ENCODE measurements around the gene CMIP. TPM values are rescaled to one million over a fixed set of nuclear protein-coding genes. Genes with fewer than 3 reads are reported as not detected.
A peak's percentile ranks its signal among the peaks of the same experiment; 100 is the strongest.

The CMIP gene
- total RNA-seq, 6 experiments from 2014 or later: 12.2 to 23.0 (median 16.5) TPM

- TF ChIP-seq CTCF (IDR thresholded peaks at IDR 0.05) (no peak), POLR2A (IDR thresholded peaks at IDR 0.05) (no peak)
- Histone ChIP-seq H3K4me1 (peaks cover 0 to 12% (median 4%) of the 10 kb centered on the region in 4 donors), H3K36me3 (peaks cover 0 to 10% (median 2%) of the 10 kb centered on the region in 4 donors), H3K4me3 (no peak overlapping the region), H3K9me3 (no peaks in the 10 kb centered on the region), H3K27ac (no peak overlapping the region), H3K27me3 (no peaks in the 10 kb centered on the region)
- ATAC-seq (no peak), DNase-seq (no peak)
- 65% methylated on average over 3 of the region's 21 CpGs for WGBS (ENCODE audit: insufficient coverage, low coverage, low lambda C conversion rate, missing lambda C conversion rate)
- intact Hi-C loops (cut with DNase I): no loop called here
Measured at GRCh38 chr16:81711657-81712319, 267.2 kb downstream of the CMIP start.

GRCh38 chr16:81712681-81713080, 268.1 kb downstream of the CMIP start:
- whole genome bisulfite sequencing (ENCODE audit: insufficient coverage, low coverage, low lambda C conversion rate, missing lambda C conversion rate): 68% methylated on average over 4 of the region's 7 CpGs
- no peaks in the 10 kb centered on the region for H3K9me3 ChIP-seq
- no peak for ATAC-seq
- intact Hi-C loops (cut with DNase I): no loop called here
- no peak for DNase-seq
- TF ChIP-seq POLR2A (IDR thresholded peaks at IDR 0.05) (no peak), CTCF (IDR thresholded peaks at IDR 0.05) (no peak)
- no peak overlapping the region for H3K27ac ChIP-seq
- no peak overlapping the region for H3K4me3 ChIP-seq
- no peaks in the 10 kb centered on the region for H3K27me3 ChIP-seq
- H3K36me3 ChIP-seq: peaks cover 0 to 3% (median 0%) of the 10 kb centered on the region in 4 donors
- peaks cover 0 to 11% (median 3%) of the 10 kb centered on the region in 4 donors for H3K4me1 ChIP-seq

- intact Hi-C loops (cut with DNase I): no loop called here
- Histone ChIP-seq H3K36me3 (no peaks in the 10 kb centered on the region), H3K27me3 (no peaks in the 10 kb centered on the region), H3K4me3 (no peak overlapping the region), H3K27ac (no peak overlapping the region), H3K4me1 (peaks cover 0 to 4% (median 0%) of the 10 kb centered on the region in 4 donors), H3K9me3 (no peaks in the 10 kb centered on the region)
- TF ChIP-seq POLR2A (IDR thresholded peaks at IDR 0.05): no peak
- TF ChIP-seq CTCF (IDR thresholded peaks at IDR 0.05): no peak
- peak in 2 of 4 donors; percentile 9 to 27 for ATAC-seq
- DNase-seq: no peak
- 45% methylated on average over 2 of the region's 16 CpGs for WGBS (ENCODE audit: insufficient coverage, low coverage, low lambda C conversion rate, missing lambda C conversion rate)
Measured at GRCh38 chr16:81713295-81713772, 268.7 kb downstream of the CMIP start.

GRCh38 chr16:81713796-81714195, 269.2 kb downstream of the CMIP start:
- H3K4me1 ChIP-seq: no peaks in the 10 kb centered on the region
- no peak overlapping the region for H3K27ac ChIP-seq
- intact Hi-C loops (cut with DNase I): no loop called here
- H3K27me3 ChIP-seq: no peaks in the 10 kb centered on the region
- no peak for DNase-seq
- ATAC-seq: peak in 1 of 4 donors; percentile 7
- no peak overlapping the region for H3K4me3 ChIP-seq
- H3K9me3 ChIP-seq: no peaks in the 10 kb centered on the region
- no peaks in the 10 kb centered on the region for H3K36me3 ChIP-seq
- 93% methylated on average over 5 of the region's 11 CpGs for WGBS (ENCODE audit: insufficient coverage, low coverage, low lambda C conversion rate, missing lambda C conversion rate)
- TF ChIP-seq POLR2A (IDR thresholded peaks at IDR 0.05) (no peak), CTCF (IDR thresholded peaks at IDR 0.05) (no peak)

Measured in right lobe of liver (tissue), 6 donors.